Effector CD4-positive, alpha-beta T cell (primary cell): Measurements from ENCODE around the gene IP6K3. TPM values are rescaled to one million over a fixed set of nuclear protein-coding genes. Genes with fewer than 3 reads are reported as not detected.

ENCODE experiments used
- DNase-seq: peaks from one replicate; pipeline ENCODE4 v3.0.0-alpha.2; 2020
- total RNA-seq: gene quantifications from one replicate; lab custom pipeline; 2026; lab: John Stamatoyannopoulos, UW

Gene IP6K3, protein sequence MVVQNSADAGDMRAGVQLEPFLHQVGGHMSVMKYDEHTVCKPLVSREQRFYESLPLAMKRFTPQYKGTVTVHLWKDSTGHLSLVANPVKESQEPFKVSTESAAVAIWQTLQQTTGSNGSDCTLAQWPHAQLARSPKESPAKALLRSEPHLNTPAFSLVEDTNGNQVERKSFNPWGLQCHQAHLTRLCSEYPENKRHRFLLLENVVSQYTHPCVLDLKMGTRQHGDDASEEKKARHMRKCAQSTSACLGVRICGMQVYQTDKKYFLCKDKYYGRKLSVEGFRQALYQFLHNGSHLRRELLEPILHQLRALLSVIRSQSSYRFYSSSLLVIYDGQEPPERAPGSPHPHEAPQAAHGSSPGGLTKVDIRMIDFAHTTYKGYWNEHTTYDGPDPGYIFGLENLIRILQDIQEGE
- not detected for total RNA-seq

GRCh38 chr6:33746651-33747100, at the start of gene IP6K3:
IP6K3 (minus strand) TSS chr6:33746905; CDS start chr6:33735476, 11,429 bp downstream.
- no peak for DNase-seq

- no peak for DNase-seq
These were observed 48.4 kb upstream of the IP6K3 start for GRCh38 chr6:33794910-33795623.

DNA sequence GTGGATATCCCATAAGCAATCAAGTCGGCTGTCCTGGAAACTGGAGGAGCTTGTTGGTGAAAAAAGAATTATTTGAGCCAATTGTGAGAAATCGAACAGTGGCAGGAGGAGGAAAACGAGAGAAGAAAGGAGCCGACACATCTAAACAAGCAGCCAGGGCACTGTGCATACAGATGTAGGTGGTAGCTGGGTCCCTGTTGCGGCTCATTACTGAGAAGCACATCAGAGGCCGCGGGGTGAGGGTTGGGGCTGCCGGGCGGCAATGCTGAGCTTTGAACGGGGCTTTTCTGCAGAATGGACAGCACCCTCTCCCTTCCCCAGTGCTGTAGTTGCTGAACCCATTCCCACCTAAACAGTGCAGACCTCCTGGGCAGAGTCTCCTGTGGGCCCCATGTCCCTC, 46.3 kb upstream of the IP6K3 start:
- no peak for DNase-seq

GRCh38 chr6:33791620-33792019, 44.9 kb upstream of the IP6K3 start:
- DNase-seq, result no peak

DNA sequence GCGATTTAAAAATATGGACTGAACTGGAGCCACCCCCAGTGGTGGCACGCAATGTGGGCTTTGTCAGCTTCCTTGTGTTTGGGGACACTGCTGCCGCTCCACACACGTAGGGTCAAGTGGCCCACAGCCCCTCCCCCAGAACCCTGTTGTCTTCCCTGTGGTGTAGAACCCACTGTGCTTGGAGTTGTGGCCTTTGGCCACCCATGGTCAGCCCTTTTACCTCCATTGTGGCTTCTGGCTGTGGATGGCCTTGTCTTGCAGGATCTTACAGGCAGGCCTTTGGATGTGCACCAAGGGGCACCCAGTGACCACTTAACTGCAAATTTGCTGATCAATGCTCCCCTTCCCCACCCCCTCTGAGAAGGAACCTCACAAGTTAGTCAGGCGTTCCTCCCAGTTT, 44.2 kb upstream of the IP6K3 start:
- DNase-seq, result no peak

DNA sequence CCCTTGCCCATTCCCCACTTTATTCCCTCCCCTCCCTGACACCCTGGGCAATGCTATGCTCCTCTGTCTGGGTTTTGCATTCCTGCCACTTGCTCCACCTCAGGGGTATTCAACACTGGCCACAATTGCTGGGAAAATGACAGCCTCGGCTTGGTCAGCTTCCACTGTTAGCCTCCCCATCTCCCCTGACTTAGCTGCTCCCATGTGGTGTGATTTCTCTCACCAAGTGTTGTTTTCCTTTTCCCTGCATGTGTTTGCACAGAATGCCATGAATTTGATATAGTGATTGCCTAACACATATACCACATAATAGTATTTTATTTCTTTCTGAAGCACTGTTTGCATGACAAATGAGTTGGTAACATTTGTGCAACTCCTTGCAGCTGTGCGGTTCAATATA, 43.7 kb upstream of the IP6K3 start:
- DNase-seq, result no peak

GRCh38 chr6:33789550-33789895, 42.8 kb upstream of the IP6K3 start:
- DNase-seq, result no peak

GRCh38 chr6:33788694-33789549, 42.2 kb upstream of the IP6K3 start, which contains the start of gene LEMD2:
LEMD2 (minus strand) TSS chr6:33789130; CDS start chr6:33789116, 14 bp downstream.
- peak; percentile 88 for DNase-seq

DNA sequence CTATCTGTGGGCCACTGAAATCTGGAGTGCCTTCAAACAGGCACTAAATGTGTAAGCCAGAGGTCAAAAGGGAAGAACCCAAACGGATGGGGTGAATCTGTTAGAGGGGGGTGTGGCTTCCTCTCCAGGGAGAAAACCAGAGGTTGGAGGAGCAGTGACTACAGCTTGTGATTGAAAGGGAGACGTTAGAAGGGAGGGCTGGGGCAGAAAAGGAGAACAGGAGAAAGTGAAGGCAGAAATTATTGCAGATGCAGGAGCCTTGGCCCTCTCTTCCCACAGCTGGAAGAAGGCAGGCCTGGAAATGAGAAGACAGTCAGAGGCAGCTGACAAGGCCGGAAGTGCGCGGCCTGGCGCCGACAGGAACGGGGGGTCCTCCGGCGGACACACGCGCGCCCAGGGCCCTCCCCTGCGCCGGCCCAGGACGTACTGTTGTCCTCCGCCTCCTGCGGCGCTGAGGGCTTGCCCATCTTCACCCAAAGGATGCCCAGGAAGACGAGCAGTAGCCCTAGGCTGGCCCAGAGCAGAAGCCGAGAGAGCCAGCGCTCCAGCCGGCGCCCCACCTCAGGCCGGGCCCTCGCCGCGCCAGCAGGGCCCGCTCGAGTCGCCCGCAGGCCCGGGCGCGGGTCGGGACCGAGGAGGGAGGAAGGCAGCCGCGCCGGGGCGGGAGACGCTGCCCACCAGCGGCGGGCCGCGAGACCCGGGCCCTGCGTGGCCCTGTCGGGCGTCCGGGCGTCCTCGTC, 41.4 kb upstream of the IP6K3 start:
- peak; percentile 42 for DNase-seq

DNA sequence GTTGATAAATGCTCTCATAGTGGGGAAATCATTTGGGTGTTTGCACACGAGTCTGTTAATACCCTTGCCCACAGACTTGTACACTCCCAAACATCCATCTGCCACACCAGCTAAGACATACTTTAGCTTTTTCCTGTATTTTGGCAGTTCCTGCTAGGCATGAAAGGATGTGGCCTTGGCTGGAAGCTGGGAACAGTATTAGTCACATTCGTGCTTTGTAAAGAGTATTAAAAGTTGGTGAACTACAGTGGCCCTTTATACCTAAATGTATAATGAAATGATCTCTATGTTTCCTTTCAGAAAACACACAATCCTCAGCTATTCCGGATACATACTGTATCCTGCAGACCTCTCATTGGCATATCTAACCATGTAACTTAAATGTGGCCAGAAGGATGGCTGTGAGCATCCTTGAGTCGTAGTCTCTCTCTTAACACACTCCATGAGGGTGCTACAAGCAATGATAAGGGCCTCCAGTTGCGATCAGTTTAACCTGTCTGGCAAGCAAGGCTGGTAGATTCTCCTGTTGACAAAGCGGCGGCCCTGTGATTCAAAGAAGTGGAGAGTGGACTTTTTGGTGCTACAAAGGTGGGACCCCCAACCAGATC, 40.7 kb upstream of the IP6K3 start:
- no peak for DNase-seq

DNA sequence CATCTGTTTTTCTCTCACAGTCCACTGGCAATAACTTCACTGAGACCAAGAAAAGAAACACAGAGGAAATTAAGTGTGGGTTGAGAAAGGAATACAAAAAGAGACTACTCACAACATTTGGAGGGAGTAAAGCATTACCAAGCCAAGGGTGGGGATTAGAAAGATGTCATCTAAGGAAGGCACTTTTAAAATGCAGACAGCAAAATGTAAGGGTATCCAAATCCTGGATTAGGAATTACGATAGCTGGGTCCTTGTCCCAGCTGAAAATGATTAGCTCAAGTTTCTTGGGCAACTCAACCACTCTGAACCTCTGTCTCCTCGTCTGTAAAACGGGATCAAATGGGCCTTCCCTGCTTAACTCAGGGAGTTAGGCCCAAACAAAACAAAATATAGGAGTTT, 40.0 kb upstream of the IP6K3 start:
- no peak for DNase-seq

DNA sequence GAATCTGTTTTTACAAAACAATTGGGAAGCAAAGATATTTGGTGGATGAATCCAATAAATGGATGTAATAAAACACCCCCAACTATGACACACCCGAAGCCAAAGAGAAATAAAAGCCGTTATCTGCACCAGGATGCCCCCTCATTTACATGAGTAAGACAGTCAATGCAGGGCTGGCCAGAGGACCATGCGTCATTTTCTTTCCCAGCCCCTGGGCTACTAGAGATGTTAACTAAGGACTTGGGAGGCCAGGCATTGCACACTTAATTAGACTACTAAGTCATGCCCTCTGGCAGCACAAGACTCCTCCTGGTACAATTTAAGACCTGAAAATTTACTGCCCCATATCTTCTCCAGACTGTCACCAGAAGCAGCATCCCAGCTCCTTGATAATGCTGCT, 39.1 kb upstream of the IP6K3 start:
- no peak for DNase-seq

DNA sequence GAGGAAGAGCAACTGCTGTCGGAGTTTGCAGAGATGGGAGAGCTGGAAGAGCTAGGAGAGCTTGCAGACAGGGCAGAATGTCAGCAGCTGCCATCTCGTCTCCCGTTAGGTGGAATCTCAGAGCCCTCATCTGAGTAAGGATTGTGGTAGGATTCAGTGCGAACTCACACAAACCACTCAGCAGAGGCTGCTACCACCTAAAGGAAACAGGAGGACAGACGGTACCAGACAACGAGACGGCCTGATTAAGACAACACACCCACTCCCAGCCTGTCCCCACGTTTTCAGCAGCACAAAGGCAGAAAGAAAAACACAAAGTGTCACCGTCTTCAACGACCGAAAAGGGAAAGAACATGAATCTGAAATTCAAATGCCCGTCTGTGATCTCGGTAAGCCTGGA, 38.1 kb upstream of the IP6K3 start:
- DNase-seq, result no peak

DNA sequence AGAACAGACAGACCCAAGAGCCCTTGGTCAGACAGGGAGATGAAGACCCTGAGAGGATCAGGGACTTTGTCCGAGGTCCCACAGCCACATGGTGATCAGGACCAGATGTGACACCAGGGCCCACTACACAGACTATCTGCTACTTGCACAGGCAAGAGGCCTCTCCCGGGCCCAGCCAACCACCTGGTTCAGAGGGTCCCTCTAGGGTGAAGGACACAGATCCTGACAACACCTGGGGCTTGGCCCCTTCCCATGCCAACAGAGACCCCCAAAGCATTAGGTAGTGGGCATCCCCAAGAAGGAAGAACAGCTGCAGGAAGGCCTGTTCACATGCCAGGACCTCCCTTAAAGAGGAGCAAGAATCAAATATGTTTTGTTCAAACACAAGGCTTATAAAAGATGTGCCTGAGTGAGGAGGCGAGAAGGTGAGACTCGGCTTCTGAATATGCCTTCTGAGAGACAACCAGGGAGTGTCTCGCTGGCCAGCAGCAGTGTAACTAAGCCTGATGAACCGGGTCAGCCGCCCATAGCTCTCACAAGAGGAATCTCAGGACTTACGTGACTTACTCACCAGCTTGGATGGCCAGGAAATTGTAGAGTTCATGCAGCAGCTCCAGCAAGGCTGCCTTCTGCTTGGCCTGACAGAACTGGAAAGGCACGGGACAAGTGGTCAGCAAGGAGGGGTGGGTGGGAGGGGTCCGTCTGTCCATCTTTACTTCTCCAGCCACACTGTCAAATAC, 37.2 kb upstream of the IP6K3 start:
- no peak for DNase-seq

DNA sequence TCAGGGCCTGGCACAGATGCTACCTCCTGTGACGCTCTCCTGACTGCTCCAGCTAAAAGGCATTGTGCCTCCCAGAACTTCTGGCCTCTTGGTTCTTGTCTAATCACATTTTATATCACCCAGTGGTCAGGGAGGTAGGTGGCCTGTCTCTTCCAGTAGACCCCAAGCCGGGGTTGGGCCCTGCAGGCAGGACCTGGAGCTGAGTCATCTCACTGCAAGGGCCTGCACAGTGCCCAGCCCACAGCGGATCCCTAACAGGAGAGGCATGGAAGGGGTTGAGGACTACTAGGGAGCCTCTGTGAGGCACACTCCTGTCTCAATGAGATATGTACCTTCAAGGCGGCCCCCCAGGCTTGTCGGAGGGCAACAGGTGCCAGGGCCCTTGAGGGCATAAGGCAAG, 35.9 kb upstream of the IP6K3 start:
- no peak for DNase-seq

DNA sequence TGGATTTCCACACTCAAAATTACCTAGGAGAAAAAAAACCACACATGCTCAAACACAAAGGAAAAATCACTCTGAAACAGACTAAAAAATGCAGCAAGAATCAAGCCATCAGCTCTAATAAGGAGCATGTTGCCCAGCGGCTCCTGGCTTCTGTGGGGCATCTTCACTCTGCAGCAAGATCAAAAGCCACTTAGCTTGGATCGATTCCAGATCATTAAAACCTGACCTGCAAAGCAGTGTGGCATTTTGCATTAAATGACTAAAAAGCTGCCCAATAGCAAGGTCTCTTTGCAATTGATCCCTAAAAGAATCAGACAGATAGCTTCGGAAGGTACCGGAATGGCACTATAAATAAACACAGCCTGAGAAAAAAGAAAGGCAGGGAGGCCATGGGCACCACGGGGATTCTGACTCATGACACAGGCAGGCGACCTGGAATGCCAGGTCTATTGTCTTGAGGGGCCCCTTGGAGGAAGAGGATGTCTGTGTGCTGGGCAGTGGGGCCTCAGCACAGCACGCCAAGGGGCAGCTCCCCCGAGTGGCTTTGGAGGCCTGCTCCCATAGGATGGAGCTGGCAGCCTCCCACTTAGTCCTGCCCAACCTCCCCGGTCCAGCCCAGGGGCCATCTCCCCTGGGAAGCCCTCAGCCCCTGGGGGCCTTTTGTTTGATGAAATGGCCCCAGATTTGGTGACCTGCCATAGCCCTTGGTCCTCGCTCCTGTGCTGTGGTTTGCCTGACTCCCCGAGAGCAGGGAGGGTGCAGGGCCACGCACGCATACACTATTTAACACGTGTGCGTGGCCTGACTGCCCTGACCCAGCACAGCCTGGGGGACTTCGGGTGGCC, 34.6 kb upstream of the IP6K3 start:
- no peak for DNase-seq

DNA sequence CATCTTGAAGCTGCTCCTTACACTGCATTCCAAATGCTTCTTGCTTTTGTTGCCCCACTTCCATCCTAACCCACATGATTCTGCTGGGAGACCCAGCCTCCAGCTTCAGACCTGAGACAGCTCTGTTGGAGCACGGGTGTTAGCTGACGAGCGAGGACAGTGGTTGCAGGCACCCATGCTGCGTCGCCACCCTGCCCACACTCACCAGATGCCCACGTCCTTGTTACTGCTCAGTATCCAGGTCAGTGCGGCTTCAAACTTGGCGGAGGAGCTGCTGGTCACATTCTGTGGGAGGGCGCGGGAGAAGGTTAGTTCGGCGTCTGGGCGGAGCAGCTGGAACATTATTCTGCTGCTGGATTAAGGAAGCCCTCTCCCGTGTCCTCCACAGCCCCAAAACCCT, 33.2 kb upstream of the IP6K3 start:
- no peak for DNase-seq

DNA sequence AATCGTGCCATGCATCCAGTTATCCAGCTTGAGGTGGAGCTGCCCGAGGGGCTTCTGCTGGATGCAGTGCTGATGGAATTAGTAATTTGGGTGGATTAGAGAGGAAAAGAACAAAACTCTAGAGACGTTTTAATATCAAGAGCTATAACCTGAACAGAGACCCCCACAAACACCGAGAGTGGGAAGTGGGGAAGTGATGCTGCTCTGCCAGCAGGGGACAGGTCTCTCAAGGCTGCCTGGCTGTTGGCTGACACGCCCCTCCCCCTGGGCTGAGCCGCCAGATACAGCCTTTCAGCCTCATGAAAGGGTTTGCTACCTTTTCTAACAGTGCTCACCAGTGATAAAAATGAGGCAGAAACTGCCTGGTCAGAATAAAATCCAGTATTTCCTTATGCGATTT, 32.6 kb upstream of the IP6K3 start:
- no peak for DNase-seq

DNA sequence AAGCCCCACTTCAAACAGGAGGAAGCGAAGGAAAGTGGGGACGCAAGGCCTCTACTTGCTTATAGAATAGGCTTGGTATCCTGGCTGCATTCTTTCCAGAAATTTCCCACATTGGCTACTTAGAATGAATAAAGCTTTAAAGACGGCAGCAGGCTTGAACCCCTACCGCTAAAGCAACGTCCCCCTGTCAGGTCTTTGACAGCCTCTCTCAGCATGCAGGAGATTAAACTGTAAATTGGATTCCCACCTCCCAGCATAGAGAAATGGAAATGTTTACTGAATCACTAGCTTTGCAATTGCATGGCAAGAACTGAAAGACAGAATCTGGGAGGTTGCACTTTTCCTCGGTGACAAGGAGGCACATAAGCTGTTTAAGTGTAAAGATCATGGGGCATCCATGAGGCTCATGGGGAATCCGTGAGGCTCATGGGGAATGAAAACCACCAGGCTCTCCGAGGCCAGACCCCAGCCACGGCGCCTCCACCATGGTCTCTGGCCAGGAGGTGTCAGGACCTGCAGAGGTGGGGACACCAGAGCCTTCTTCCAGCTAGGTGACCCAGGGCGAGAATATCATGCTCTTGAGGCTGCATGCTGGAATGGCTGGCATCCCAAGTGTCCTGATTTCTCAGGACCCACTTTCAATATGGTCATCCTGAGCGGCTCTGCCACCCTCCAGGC, 31.9 kb upstream of the IP6K3 start:
- no peak for DNase-seq
